SKM-1 (cell line): ENCODE data around the gene COA7.

ENCODE experiments used
- DNase-seq: peaks from one replicate; lab custom pipeline; 2025; ENCODE audit not compliant: unreplicated experiment; lab: John Stamatoyannopoulos, UW

Gene COA7

DNA sequence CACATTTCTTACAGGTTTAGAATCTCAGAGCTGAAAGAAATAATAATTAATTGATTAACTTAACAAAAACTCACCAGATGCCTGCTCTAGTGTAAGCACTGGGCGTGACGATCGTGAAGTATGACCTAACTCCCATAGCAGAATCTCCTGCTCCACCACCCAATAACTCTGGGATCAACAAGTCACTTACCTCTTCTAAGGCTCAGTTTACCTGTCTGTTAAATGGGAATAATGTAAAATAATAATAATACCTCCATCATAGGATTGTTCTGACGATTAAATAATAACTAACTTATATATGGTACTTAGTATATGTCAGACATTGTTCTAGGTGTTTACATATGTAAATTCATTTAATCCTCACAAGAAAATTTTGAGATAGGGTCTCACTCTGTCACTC lies 24.6 kb downstream of the COA7 start:
- no peak for DNase-seq

DNA sequence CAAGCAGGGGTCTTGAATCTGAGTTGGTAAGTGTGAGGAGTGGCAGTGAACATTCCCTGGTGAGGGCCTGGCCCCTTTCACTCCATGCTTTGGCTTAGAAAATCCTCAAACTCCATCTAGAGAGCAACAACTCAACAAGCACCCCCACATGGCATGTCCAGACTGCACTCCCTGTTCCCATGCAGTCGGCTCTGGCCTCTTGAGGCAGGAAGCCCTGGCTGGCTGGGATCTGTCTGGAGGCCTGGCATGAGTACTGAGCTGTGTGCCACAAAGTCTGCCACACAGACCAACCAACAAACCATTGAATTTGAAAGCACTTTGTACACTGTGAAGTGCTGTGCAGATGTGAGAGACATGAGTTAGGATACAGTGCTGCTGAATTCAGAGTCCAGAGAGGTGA lies 25.2 kb downstream of the COA7 start:
- DNase-seq: no peak

DNA sequence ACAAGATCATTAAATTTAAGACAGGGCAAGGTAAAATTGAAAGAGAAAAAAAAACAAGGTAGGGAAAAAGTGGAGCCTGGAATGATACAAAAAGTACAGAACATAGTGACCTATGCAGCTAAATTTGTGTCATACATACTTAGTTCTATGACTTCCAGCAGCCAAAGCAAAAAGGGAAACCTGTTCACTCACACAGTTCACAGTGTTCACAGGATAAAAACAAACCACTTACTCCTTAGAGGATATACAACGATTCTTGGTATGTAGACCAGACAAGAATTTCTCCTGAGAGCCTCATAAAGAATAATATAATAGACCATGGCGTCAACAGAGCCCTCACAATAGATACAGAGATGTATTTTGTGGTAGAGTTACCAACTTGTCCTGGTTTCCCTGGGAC lies 27.5 kb downstream of the COA7 start:
- no peak for DNase-seq

DNA sequence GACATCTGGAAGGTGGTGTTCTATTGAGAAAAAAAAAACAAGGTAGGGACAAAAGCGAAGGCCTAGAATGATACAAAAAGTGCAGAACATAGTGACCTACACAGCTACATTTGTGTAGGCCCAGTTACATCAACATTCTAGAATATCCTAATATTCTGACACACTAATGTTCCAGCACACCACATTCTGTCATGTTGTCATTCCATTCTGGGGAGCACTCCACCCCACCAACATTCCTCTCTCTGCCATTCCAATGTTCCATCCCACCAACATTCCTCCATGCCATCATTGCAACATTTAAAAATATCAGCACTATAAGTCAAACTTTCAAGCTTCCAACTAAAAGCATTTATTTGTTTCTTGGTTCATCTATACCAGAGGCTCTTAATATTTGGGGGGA lies 28.5 kb downstream of the COA7 start:
- no peak for DNase-seq

DNA sequence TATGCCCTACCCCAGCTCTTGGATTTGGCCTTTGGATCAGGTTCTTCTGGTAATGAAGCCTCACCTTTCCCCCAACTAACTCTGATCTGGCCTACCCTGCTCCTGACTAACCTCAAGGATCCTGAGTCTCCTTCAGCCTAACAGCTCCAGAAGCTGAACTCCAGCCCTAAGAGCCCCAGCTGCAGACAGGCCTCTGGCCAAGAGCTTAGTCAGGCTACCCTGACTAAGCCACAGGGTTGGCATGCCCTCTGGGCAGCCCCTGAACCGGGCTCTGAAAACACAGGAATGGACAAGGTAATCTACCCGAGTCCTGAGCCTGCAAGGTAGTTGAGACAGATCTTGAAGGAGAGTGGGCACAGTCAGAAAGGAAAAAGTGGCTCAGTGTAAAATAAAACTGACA lies 29.4 kb downstream of the COA7 start:
- no peak for DNase-seq

DNA sequence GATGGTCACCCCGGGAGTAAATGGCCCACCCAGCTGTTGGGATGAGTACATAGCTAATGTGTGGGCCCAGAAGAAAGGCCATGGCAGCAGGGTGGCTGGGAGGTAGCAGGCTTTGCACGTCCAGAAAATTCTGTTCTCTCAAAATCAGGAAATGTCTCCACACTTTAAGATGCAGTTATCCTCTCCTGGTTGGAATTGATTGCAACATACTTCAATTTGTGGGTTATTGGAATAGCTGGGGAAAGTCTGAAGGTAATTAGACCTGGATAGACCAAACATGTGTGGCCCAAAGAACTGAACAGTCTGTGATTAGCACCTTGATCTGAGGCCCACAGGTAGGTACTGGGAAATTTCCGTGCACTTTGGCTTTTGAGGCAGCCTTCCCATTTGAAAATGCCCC lies 30.2 kb downstream of the COA7 start:
- no peak for DNase-seq

DNA sequence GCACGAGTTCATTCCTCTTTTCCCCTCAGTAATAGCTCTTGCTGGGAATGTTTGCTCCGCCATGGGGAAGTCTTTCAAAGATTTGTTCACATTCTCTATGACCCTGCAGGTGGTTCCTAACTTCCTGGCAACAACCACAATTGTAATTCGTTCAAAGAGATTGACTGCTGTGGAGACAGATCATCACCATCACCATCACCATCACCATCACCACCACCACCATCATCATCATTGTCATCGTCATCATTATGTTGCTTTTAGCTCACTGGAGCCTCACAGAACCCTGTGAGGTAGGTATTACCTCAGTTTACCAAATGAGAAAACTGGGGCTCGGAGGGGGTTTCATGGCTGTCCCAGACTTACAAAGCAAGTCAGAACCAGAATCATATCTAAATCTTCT lies 30.9 kb downstream of the COA7 start:
- DNase-seq: no peak

DNA sequence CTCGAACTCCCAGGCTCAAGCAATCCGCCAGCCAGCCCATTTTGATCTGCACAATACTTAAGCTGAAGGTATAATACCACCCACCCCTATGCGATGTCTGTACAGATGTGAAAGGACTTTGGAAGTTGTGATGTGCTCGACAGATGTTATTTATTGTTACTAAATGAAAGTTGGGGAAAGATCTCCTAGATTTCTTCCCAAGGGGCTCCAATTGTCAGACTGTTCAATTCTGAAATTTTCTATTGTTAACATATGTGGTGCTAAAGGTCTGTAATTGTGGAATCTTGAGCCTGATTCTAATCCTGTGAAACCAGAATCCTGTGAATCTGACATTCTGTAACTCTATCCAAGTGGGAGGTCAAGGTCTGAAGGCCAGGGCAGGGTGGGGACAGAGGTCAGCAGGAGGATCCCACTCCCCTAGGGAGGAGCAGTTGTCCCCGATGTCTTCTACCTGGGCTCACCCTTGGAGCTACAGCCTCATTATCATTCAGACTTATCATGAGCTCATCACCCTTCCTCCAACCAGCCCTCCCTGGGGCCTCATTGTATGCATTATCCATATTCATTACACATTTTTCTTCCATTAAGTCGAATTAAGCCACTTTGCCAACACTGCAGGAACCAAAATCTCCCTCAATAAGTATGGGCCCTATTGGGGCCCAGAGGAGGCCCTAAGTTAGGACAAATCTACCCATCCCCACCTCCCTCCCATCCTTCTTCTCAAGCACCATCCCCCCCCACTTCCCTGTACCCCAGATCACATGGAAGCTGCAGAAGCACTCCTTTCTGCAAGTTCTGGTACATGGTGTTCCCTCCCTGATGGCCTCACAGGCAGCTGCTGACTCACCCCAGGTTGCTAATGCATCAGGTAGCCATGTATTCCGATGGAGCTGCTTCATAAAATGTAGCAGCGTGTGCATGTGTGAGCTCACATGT lies 32.9 kb downstream of the COA7 start:
- DNase-seq: no peak

DNA sequence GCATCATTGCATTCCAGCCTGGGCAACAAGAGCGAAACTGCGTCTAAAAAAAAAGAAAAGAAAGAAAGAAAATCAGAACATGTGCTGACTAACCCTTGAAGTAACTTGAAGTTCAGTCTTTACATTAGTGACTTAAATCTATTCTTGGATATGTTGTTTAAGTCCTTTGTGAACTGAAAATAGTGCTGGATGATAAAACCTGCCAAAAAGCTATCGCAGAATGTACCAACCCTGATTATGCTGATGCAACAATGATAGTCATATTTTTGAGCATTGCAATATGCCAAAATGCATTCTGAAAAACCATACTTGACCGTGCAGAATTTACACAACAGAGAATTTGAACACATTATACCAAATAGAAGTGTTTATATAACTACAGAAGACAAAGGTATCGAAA lies 34.4 kb downstream of the COA7 start:
- DNase-seq: no peak

DNA sequence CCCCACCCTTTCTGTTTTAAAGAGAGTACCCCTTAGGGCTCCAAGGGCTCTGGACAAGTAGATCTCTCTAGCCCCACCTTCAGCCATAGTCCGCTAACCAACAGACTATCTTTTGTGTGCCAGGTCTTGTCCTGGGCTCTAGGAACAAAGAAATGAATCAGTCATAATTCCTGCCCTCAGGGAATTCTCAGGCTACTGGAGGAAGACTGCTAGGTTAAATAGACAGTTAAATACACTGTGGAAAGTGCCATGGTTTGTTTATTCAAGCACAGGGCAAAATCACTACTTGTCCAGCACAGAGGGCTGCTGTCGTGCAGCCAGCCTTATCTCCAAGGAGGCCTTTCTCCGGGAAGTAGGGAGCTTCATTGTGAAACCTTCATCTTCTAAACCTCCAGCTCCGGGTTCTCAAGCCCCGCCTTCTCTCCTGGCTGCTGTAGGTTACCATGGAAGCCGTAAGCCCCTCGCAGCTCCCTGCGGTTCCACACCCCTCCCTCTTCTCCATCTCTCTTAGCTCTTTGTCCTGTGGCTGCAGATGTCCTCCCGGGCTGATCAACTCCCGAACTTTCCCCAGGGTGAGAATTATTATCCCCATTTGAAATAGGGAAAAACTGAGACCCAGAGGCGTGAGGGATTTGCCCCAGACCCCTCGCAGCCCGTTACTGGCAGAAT lies 35.4 kb downstream of the COA7 start:
- no peak for DNase-seq

DNA sequence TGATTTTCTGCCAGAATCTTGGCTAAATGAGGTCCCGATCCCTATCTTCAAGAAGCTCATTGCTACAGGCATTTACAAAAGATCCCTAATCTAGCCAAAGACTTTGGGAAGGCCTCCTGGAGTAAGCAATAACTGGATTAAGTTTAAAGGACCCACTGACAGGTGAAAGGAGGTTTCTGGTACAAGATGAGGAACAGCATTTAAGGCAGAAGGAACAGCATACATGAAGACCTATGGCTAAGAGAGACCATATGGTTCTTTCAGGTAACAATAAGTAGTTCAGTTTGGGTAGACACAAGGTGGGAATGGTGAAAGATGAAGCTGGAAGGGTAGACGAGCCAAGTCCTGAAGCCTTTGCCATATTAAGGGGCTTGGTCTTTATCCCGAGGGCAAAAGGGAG lies 37.3 kb downstream of the COA7 start:
- DNase-seq: no peak

DNA sequence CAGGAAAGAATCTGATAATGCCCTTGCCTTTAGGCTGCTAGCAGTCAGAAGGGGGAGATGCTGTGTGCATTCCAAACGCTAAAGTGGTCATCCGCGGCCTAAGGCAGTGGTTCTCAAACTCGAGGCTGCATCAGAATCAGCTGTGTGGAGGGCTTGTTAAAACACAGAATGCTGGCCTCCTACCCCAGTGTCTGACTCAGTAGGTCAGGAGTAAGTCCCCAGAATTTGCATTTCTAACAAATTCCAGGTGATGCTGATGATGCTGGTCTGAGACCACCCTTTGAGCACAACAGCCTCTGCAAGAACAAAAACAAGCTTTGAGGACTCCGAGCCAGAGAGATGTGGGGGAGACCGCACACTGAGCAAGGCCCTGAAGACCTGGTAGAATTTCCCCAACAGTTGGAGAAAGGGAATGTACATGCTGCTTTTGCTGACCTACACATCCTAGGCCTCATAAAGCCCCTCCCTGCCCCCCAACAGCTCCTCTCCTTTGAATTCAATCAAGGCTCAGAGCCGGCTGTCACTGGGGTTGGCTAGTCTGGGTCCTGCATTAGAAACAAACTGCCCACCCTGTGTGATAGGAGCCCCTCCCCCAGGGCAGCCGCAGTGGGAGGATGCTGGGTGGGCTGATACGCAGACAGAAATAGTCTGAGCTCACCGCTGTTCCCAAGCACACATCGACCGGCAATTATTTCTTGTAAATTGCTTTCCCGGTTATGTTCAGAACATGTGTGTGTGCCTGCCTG lies 38.1 kb downstream of the COA7 start:
- no peak for DNase-seq

DNA sequence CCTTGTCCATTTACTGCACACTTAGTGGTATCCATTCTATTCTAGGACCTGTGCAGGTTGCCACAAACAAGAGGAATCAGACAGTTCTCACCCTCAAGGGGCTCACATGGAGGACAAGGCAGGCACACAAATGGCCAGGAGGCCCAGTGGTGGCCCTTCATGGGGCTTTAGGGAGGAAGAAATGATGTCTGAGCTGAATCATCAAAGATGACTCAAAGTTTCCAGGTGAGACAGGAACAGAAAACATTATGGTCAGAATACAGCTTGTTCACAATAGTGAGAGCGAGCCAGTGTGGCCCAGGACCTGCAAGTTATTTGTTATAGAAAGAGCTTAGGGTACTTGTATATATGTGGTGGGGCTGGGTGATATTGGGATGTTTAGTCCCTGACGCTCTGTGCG lies 38.8 kb downstream of the COA7 start:
- DNase-seq: no peak

DNA sequence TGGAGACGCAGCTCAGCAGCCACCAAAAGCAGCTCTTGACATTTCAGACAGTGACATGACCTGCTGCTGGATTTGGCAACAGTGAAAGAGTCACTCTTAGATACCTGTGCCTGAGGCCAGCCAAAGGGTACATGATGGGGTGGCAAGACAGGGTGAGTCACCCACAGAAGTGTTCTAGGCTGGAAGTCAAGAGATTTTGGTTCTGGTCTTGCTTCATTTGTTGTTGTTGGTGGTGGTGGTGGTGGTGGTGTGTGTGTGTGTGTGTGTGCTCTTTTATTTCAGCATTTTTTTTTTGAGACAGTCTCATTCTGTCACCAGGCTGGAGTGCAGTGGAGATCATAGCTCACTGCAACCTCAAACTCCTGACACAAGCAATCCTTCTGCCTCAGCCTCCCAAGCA lies 39.4 kb downstream of the COA7 start:
- no peak for DNase-seq

DNA sequence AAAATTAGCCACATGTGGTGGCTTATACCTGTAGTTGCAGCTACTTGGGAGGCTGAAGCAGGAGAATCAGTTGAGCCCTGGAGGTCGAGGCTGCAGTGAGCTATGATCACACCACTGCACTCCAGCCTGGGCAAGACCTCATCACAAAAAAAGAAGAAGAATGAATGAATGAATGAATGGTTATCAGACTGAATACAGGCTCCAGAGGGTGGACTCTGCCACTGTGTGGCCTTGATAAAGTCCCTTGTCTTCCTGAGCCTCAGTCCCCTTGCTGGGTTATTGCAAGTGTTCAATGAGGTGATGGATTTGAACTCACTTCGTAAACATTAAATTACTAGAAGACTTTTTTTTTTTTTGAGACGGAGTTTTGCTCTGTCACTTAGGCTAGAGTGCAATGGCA lies 40.4 kb downstream of the COA7 start:
- no peak for DNase-seq

DNA sequence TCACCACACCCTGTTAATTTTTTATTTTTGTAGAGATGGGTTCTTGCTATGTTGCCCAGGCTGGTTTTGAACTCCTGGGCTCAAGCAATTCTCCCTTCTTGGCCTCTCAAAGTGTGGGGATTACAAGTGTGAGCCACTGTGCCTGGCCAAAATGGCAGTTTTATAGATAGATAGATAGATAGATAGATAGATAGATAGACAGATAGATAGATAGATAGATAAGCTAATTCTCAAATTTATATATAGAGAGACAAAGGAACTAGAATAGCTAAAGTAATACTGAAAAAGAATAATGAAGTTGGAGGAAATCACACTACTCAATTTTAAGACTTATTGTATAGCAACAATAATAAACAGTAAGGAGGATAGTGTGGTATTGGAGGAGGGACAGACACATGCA lies 44.1 kb downstream of the COA7 start:
- no peak for DNase-seq

DNA sequence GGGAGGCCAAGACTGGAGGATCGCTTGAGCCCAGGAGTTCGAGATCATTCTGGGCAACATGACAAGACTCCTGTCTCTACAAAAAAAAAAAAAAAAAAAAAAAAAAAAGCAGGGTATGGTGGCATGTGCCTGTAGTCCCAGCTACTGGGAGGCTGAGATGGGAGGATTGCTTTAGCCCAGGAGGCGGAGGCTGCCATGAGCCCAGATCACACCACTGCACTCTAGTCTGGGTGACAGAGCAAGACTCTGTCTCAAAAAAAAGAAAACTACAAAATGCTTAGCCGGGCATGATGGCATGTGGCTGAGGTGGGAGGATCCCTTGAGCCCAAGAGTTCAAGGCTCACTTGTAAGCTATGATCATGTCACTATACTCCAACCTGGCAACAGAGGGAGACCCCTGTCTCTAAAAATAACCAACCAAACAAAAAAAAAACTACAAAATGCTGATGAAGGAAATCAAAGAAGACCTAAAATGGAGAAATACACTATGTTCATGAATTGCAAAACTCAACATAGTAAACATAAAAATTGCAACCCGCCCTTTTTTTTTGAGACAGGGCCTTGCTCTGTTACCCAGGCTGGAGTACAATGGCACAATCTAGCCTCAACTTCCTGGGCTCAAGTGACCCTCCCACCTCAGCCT lies 44.8 kb downstream of the COA7 start:
- DNase-seq: no peak

DNA sequence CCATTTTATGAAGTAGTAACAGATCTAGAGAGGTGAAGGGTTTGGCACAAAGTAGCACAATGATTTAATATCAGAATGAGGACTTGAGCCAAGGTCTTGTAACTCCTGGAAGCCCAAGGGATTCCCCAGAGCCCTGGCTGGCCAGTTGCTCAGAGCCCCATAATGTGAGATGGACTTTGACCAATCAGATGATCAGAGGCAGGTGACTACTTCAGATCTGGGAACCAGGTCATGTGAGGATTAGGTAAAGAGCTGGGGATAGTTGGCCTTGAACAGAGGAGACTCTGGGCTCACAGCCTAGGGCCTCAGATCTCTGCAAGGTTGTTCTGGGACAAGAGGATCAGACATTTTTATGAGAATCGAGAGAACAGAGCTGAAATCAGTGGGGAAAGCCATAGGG lies 46.2 kb downstream of the COA7 start:
- DNase-seq: no peak

DNA sequence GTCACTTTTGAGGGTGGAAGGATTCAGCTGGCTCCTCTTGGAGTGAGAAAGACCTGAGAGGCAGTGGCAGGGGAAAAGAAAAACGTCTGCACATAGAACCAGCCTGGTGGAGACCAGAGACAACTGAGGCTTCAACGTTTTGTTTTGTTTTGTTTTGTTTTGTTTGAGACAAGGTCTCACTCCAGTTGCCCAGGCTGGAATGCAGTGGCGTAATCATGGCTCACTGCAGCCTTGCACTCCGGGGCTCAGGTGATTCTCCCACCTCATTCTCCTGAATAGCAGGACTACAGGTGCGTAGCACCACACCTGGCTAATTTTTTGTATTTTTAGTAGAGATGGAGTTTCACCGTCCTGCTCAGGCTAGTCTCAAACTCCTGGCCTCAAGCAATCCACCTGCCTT lies 52.9 kb downstream of the COA7 start:
- DNase-seq: no peak

DNA sequence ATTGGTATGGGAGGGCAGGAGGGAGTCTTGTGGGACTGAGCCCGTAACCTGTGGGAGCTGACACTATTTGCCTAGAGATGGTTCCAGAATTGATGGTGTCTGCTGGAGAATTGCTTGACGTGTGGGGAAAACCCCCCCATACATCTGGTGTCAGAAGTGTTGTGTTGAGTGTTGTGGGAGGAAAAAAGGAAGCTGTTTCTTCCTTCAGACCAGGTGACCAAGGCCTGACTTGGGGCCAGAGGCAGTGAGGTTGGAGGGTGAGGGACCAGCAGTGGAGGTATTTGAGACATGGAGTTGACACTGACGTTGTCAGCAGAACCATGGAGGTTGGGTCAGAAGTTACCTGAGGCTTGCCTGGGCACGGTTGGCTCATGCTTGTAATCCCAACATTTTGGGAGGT lies 56.8 kb downstream of the COA7 start:
- DNase-seq: no peak

DNA sequence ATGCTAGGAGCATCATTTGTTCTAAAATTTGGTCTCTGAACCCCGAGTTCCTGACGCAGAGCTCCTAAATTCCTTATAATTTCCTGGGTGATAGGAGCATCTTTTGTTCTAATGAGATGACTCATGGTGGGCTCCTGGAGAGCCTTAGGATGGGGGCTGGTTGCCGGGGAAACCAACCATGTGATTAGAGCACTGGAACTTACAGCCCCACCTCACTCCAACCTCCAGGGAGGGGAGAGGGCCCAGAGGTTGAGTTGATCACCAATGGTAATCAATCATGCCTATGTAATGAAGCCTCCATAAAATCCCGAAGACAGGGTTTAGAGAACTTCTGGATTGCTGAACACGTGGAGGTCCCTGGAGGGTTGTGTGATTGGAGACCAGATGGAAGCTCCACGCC lies 57.5 kb downstream of the COA7 start:
- DNase-seq: no peak
